Naive B cell (primary cell): ENCODE measurements around the gene GOLGA1. TPM values are rescaled to one million over a fixed set of nuclear protein-coding genes. Genes with fewer than 3 reads are reported as not detected.
A peak's percentile ranks its signal among the peaks of the same experiment; 100 is the strongest.
"Not testable (repeated sequence)": the region's sequence is repeated elsewhere in the genome, so short reads cannot be mapped to it uniquely, and the experiment has no call there.

ENCODE experiments used
- ATAC-seq, 2 donors: fragments of 150-1000 bp; cut with Tn5 transposase; 2 replicates each; pipeline ENCODE4 v1.10.0; 2021; ENCODE audit warnings: low read depth in 2 of 2, mild to moderate bottlenecking in 2 of 2, moderate library complexity in 2 of 2
- DNase-seq: peaks from one replicate; pipeline ENCODE4 v3.0.0; 2022
- H3K27ac Mint-ChIP-seq, 6 donors: one replicate each; pipeline ENCODE4 v1.8.0; 2020 to 2022; ENCODE audit warnings: mild to moderate bottlenecking in 6 of 6, mixed read lengths in 6 of 6, moderate library complexity in 5 of 6, inconsistent platforms in 2 of 6
- H3K27me3 Mint-ChIP-seq, 3 donors: one replicate each; pipeline ENCODE4 v1.8.0; 2021 to 2022; ENCODE audit warnings: mixed read lengths in 3 of 3, mild to moderate bottlenecking in 1 of 3
- H3K36me3 Mint-ChIP-seq, 2 donors: one replicate each; pipeline ENCODE4 v1.8.0; 2020 to 2022; ENCODE audit warnings: mixed read lengths in 2 of 2, inconsistent platforms in 1 of 2, mild to moderate bottlenecking in 1 of 2
- H3K4me1 Mint-ChIP-seq, 3 donors: one replicate each; pipeline ENCODE4 v1.8.0; 2020 to 2022; ENCODE audit warnings: mixed read lengths in 3 of 3, inconsistent platforms in 1 of 3, mild to moderate bottlenecking in 1 of 3, moderate library complexity in 1 of 3
- H3K4me3 Mint-ChIP-seq, 8 donors: one replicate each; pipeline ENCODE4 v1.8.0; 2020 to 2022; ENCODE audit warnings: mild to moderate bottlenecking in 8 of 8, mixed read lengths in 8 of 8, moderate library complexity in 8 of 8, inconsistent platforms in 2 of 8
- H3K9me3 Mint-ChIP-seq, 7 donors: one replicate each; pipeline ENCODE4 v1.8.0; 2020 to 2022; ENCODE audit warnings: mixed read lengths in 7 of 7, mild to moderate bottlenecking in 5 of 7, inconsistent platforms in 2 of 7, moderate library complexity in 1 of 7
- polyA plus RNA-seq, 6 donors: library from polyadenylated mRNA; unstranded; fragments of 300-500 nt; fragmentation: Illumina TruSeq; gene quantifications; one replicate each; pipeline ENCODE4 v1.2.3, GENCODE V29; 2021; ENCODE audit warnings: low read depth in 6 of 6

The GOLGA1 gene
- polyA plus RNA-seq, 6 donors from 2014 or later: 4.0 to 9.5 (median 6.1) TPM

- no peak for ATAC-seq
- Mint-ChIP-seq H3K9me3 (no peaks in the 10 kb centered on the region), H3K27ac (peak overlapping the region in 1 of 6 donors; percentile 32), H3K36me3 (peaks cover 0 to 11% of the 10 kb centered on the region in 2 donors), H3K27me3 (no peaks in the 10 kb centered on the region), H3K4me1 (peaks cover 16 to 41% (median 37%) of the 10 kb centered on the region in 3 donors), H3K4me3 (no peak overlapping the region)
- DNase-seq: no peak
Observed at GRCh38 chr9:124857533-124858162, 83.2 kb downstream of the GOLGA1 start.

- Mint-ChIP-seq H3K4me3 (peak overlapping the region in 1 of 8 donors; percentile 30), H3K4me1 (peaks cover 12 to 37% (median 31%) of the 10 kb centered on the region in 3 donors), H3K27me3 (peaks cover 0 to 4% (median 0%) of the 10 kb centered on the region in 3 donors), H3K27ac (no peak overlapping the region), H3K36me3 (peaks cover 0 to 11% of the 10 kb centered on the region in 2 donors), H3K9me3 (no peaks in the 10 kb centered on the region)
- ATAC-seq: no peak
- no peak for DNase-seq
Observed at GRCh38 chr9:124855944-124856765, 84.7 kb downstream of the GOLGA1 start.

GRCh38 chr9:124855566-124855943 lies 85.3 kb downstream of the GOLGA1 start:
- peak overlapping the region in 1 of 6 donors; percentile 83 for H3K27ac Mint-ChIP-seq
- peaks cover 0 to 11% of the 10 kb centered on the region in 2 donors for H3K36me3 Mint-ChIP-seq
- peaks cover 11 to 31% (median 25%) of the 10 kb centered on the region in 3 donors for H3K4me1 Mint-ChIP-seq
- peaks cover 0 to 9% (median 0%) of the 10 kb centered on the region in 3 donors for H3K27me3 Mint-ChIP-seq
- no peaks in the 10 kb centered on the region for H3K9me3 Mint-ChIP-seq
- ATAC-seq (no peak), DNase-seq (no peak)
- H3K4me3 Mint-ChIP-seq: peak overlapping the region in 1 of 8 donors; percentile 30

DNA sequence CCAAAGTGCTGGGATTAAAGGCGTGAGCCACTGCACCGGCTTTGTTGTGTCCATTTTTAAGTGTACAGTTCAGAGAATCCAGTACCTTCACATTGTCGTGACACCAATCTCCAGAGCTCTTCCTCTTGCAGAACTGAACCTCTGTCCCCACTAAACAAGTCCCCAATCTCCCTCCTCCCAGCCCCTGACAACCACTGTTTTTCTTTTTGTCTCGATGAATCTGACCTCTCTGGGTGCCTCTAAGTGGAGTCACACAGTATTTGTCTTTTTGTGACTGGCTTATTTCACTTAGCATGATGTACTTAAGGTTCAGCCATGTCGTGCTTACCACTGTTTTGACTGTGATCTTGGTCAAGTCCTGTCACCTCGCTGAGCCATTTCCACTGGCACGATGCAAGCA lies 86.1 kb downstream of the GOLGA1 start:
- DNase-seq: no peak

DNA sequence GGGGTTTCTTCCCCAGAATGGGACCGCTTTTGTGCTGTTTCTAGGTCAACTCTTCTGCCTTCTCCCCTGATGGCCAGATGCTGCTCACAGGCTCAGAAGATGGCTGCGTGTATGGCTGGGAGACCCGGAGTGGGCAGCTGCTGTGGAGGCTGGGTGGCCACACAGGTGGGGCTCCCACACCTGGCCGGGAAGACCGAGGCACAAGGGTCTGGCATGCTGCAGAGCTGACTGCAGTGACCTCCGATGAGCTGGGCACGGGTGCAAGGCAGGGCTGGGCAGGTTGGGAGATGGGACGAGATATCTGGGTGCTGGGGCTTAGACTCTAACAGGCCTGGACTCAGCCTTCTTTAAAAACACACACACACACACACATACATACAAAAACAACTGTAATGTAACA lies 86.7 kb downstream of the GOLGA1 start:
- Mint-ChIP-seq H3K36me3 (no peaks in the 10 kb centered on the region), H3K27me3 (peaks cover 0 to 9% (median 0%) of the 10 kb centered on the region in 3 donors), H3K9me3 (no peaks in the 10 kb centered on the region), H3K4me3 (peak overlapping the region in 3 of 8 donors; percentile 12 to 34 (median 31)), H3K4me1 (peaks cover 4 to 17% (median 12%) of the 10 kb centered on the region in 3 donors), H3K27ac (peak overlapping the region in 5 of 6 donors; percentile 42 to 88 (median 81))
- DNase-seq (no peak), ATAC-seq (no peak)

More for the DNA sequence above, 86.1 kb downstream of the GOLGA1 start:
- ATAC-seq: no peak
- peak overlapping the region in 4 of 6 donors; percentile 42 to 96 (median 78) for H3K27ac Mint-ChIP-seq
- peaks cover 4 to 24% (median 18%) of the 10 kb centered on the region in 3 donors for H3K4me1 Mint-ChIP-seq
- peak overlapping the region in 2 of 8 donors; percentile 2 to 31 for H3K4me3 Mint-ChIP-seq
- H3K36me3 Mint-ChIP-seq: peaks cover 0 to 3% of the 10 kb centered on the region in 2 donors
- peaks cover 0 to 9% (median 0%) of the 10 kb centered on the region in 3 donors for H3K27me3 Mint-ChIP-seq
- no peaks in the 10 kb centered on the region for H3K9me3 Mint-ChIP-seq

- peak overlapping the region; percentile 29 to 85 (median 77) for H3K4me3 Mint-ChIP-seq
- no peaks in the 10 kb centered on the region for H3K9me3 Mint-ChIP-seq
- peaks cover 4 to 17% (median 12%) of the 10 kb centered on the region in 3 donors for H3K4me1 Mint-ChIP-seq
- peaks cover 0 to 9% (median 0%) of the 10 kb centered on the region in 3 donors for H3K27me3 Mint-ChIP-seq
- H3K27ac Mint-ChIP-seq: peak overlapping the region; percentile 42 to 88 (median 76)
- no peaks in the 10 kb centered on the region for H3K36me3 Mint-ChIP-seq
- DNase-seq: no peak
- no peak for ATAC-seq
Observed at GRCh38 chr9:124853605-124854143, 87.2 kb downstream of the GOLGA1 start.

GRCh38 chr9:124852829-124853531 lies 87.9 kb downstream of the GOLGA1 start, which contains the start of gene WDR38:
Gene WDR38, plus strand, starts transcription at chr9:124853460. Its CDS starts 72 bp downstream, at chr9:124853532.
- DNase-seq: peak; percentile 75
- Mint-ChIP-seq H3K4me3 (peak within 1 kb of the TSS; percentile 55 to 88 (median 78)), H3K9me3 (no peaks in the 10 kb centered on the region), H3K4me1 (peaks cover 4 to 16% (median 12%) of the 10 kb centered on the region in 3 donors), H3K27me3 (peaks cover 0 to 9% (median 0%) of the 10 kb centered on the region in 3 donors), H3K27ac (peak within 1 kb of the TSS; percentile 42 to 88 (median 80)), H3K36me3 (no peaks in the 10 kb centered on the region)
- peak; percentile 87 to 89 for ATAC-seq

- ATAC-seq (no peak), DNase-seq (no peak)
- H3K27ac Mint-ChIP-seq: peak overlapping the region in 3 of 6 donors; percentile 42 to 85 (median 79)
- H3K9me3 Mint-ChIP-seq: no peaks in the 10 kb centered on the region
- peak overlapping the region in 5 of 8 donors; percentile 50 to 78 (median 55) for H3K4me3 Mint-ChIP-seq
- no peaks in the 10 kb centered on the region for H3K36me3 Mint-ChIP-seq
- H3K4me1 Mint-ChIP-seq: peaks cover 4 to 12% (median 10%) of the 10 kb centered on the region in 3 donors
- peaks cover 0 to 14% (median 0%) of the 10 kb centered on the region in 3 donors for H3K27me3 Mint-ChIP-seq
Observed at GRCh38 chr9:124852121-124852828, 88.6 kb downstream of the GOLGA1 start.

DNA sequence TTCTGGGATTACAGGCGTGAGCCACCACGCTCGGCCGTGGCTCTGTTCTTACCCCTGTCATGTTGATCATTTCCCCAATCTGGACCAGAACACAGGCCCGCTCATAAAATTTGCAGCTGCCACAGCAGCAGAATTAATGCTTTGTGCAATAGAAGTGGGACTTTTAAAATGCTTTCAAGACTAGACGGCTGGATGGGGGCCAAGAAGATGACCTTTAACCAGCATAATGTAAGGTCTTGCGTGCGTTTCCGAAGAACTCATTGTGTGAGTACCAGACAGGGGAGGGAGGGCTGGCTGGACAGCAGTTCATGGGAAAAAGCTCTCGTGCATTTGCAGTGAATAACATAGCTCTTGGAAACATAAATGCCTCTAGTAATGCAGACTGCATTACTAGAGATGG lies 91.1 kb downstream of the GOLGA1 start:
- H3K27ac Mint-ChIP-seq: peak overlapping the region in 1 of 6 donors; percentile 36
- H3K27me3 Mint-ChIP-seq: peaks cover 0 to 14% (median 0%) of the 10 kb centered on the region in 3 donors
- no peaks in the 10 kb centered on the region for H3K9me3 Mint-ChIP-seq
- no peak for ATAC-seq
- DNase-seq: no peak
- H3K36me3 Mint-ChIP-seq: no peaks in the 10 kb centered on the region
- peaks cover 4 to 10% (median 6%) of the 10 kb centered on the region in 3 donors for H3K4me1 Mint-ChIP-seq
- no peak overlapping the region for H3K4me3 Mint-ChIP-seq

GRCh38 chr9:124846969-124847368 lies 93.9 kb downstream of the GOLGA1 start:
- H3K27ac Mint-ChIP-seq: no peak overlapping the region
- no peak for ATAC-seq

DNA sequence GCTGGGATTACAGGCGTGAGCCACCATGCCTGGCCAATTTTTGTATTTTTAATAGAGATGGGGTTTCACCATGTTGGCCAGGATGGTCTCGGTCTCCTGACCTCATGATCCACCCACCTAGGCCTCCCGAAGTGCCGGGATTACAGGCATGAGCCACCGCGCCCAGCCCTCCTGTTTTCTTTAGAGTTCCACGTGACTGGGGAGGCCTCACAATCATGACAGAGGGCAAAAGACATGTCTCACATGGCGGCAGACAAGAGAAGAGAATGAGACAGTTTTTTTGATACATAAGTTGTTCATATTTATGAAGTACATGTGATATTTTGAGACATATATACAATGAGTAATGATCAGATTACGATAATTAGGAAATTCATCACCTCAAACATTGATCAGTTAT lies 94.4 kb downstream of the GOLGA1 start:
- not testable (repeated sequence) for H3K4me3 Mint-ChIP-seq, ATAC-seq, DNase-seq, H3K27ac Mint-ChIP-seq, H3K4me1 Mint-ChIP-seq, H3K36me3 Mint-ChIP-seq, H3K9me3 Mint-ChIP-seq
- peaks cover 0 to 14% (median 0%) of the 10 kb centered on the region in 3 donors for H3K27me3 Mint-ChIP-seq

More at GRCh38 chr9:124846969-124847368, 93.9 kb downstream of the GOLGA1 start:
- no peak for DNase-seq
- Mint-ChIP-seq H3K4me3 (no peak overlapping the region), H3K9me3 (no peaks in the 10 kb centered on the region), H3K27me3 (peaks cover 0 to 14% (median 0%) of the 10 kb centered on the region in 3 donors), H3K36me3 (no peaks in the 10 kb centered on the region), H3K4me1 (no peaks in the 10 kb centered on the region)

DNA sequence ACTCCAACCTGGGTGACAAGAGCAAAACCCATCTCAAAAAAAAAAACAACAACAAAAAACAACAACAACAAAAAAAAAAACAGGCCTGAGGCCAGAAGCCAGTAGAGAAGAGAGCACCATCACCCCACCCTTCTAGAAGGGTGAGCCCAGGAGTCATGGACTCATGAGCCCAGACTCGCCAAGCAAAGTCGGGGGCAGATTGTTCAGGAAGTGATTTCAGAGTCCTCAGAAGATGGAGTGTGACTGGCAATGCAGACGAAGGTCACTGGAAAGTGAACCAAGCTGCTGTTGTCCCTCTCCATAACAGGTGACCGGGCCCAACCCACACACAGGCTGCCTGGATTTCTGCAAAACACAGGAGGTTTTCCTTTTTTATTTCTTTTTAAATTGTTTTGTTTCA lies 96.6 kb downstream of the GOLGA1 start:
- Mint-ChIP-seq H3K4me3 (peak overlapping the region in 1 of 8 donors; percentile 66), H3K4me1 (peaks cover 0 to 4% (median 3%) of the 10 kb centered on the region in 3 donors), H3K36me3 (no peaks in the 10 kb centered on the region), H3K27ac (no peak overlapping the region), H3K9me3 (no peaks in the 10 kb centered on the region), H3K27me3 (peaks cover 0 to 8% (median 0%) of the 10 kb centered on the region in 3 donors)
- DNase-seq: no peak
- no peak for ATAC-seq
